HFF-Myc (cell line): ENCODE data around the gene MRPL28.
"Not testable (repeated sequence)": the region's sequence is repeated elsewhere in the genome, so short reads cannot be mapped to it uniquely, and the experiment has no call there.

Experiments used
- DNase-seq: peaks from one replicate; pipeline ENCODE4 v3.0.0-alpha.2; 2011; ENCODE audit warnings: low read depth; ENCODE audit errors: extremely low read depth
- H3K4me3 ChIP-seq: replicated peaks from 2 replicates; pipeline ENCODE4 v1.5.1; 2011; ENCODE audit warnings: low read depth, mild to moderate bottlenecking, control low read depth, low read length
- CTCF ChIP-seq: IDR thresholded peaks from 2 replicates; pipeline ENCODE4 v1.5.1; 2012; ENCODE audit warnings: mild to moderate bottlenecking, low read depth, low read length, control low read depth; ENCODE audit errors: missing control alignments

MRPL28 gene

GRCh38 chr16:340370-341091 is 29.8 kb downstream of the MRPL28 start:
- H3K4me3 ChIP-seq: no peak overlapping the region
- DNase-seq: no peak
- no peak for TF ChIP-seq CTCF

- DNase-seq: no peak
- H3K4me3 ChIP-seq: no peak overlapping the region
- TF ChIP-seq CTCF: no peak
Measured at GRCh38 chr16:339680-340079, 30.7 kb downstream of the MRPL28 start.

GRCh38 chr16:337975-338575 is 32.3 kb downstream of the MRPL28 start:
- DNase-seq: no peak
- no peak overlapping the region for H3K4me3 ChIP-seq
- no peak for TF ChIP-seq CTCF

GRCh38 chr16:337437-337836 is 32.9 kb downstream of the MRPL28 start:
- H3K4me3 ChIP-seq: no peak overlapping the region
- no peak for TF ChIP-seq CTCF
- no peak for DNase-seq

GRCh38 chr16:336269-336668 is 34.1 kb downstream of the MRPL28 start:
- DNase-seq: no peak
- no peak for TF ChIP-seq CTCF
- H3K4me3 ChIP-seq: no peak overlapping the region

- not testable (repeated sequence) for DNase-seq, H3K4me3 ChIP-seq
Measured at GRCh38 chr16:334861-335632, 35.3 kb downstream of the MRPL28 start.

GRCh38 chr16:334164-334832 is 36.0 kb downstream of the MRPL28 start:
- not testable (repeated sequence) for H3K4me3 ChIP-seq

More at GRCh38 chr16:334164-334832, 36.0 kb downstream of the MRPL28 start:
- DNase-seq: not testable (repeated sequence)
